ENCODE data around the gene NKX2-1. TPM values are rescaled to one million over a fixed set of nuclear protein-coding genes. Genes with fewer than 3 reads are reported as not detected.

Gene NKX2-1
- polyA plus RNA-seq, 1 experiment, result not detected

DNA sequence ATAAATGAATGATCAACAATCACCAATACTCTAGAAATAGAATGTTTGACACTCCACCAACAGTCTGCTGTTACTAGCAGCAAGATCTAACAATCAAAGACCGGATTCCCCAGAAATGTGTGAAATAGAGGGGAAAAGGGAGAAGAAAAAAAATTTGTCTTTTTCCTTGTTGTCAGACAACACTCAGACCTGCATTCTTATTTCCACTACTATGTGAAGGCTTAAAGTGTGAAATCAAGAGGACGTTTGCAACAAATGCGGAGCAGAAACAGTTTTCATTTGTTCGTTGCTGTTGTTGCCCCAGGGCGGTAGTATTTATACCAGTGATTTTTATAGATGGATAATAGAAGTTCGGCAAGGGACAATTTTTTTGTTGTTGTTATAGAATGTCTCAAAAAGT lies 9.2 kb downstream of the NKX2-1 start:
- Histone ChIP-seq H3K27me3 (ENCODE audit: control insufficient read depth, insufficient read depth, low read length) (peaks cover 70% of the 10 kb centered on the region), H3K36me3 (ENCODE audit: control insufficient read depth, insufficient read depth, low read length) (no peaks in the 10 kb centered on the region), H3K4me3 (ENCODE audit: low read depth, low read length) (no peak overlapping the region)
- CTCF ChIA-PET, result no interaction called here
- TF ChIP-seq, protein P1, sequence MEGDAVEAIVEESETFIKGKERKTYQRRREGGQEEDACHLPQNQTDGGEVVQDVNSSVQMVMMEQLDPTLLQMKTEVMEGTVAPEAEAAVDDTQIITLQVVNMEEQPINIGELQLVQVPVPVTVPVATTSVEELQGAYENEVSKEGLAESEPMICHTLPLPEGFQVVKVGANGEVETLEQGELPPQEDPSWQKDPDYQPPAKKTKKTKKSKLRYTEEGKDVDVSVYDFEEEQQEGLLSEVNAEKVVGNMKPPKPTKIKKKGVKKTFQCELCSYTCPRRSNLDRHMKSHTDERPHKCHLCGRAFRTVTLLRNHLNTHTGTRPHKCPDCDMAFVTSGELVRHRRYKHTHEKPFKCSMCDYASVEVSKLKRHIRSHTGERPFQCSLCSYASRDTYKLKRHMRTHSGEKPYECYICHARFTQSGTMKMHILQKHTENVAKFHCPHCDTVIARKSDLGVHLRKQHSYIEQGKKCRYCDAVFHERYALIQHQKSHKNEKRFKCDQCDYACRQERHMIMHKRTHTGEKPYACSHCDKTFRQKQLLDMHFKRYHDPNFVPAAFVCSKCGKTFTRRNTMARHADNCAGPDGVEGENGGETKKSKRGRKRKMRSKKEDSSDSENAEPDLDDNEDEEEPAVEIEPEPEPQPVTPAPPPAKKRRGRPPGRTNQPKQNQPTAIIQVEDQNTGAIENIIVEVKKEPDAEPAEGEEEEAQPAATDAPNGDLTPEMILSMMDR (IDR thresholded peaks at IDR 0.05; ENCODE audit: insufficient read depth, low read depth, low read length), result no peak
- POLR2A ChIA-PET, result no interaction called here
- DNase-seq (ENCODE audit: low read depth), result no peak

DNA sequence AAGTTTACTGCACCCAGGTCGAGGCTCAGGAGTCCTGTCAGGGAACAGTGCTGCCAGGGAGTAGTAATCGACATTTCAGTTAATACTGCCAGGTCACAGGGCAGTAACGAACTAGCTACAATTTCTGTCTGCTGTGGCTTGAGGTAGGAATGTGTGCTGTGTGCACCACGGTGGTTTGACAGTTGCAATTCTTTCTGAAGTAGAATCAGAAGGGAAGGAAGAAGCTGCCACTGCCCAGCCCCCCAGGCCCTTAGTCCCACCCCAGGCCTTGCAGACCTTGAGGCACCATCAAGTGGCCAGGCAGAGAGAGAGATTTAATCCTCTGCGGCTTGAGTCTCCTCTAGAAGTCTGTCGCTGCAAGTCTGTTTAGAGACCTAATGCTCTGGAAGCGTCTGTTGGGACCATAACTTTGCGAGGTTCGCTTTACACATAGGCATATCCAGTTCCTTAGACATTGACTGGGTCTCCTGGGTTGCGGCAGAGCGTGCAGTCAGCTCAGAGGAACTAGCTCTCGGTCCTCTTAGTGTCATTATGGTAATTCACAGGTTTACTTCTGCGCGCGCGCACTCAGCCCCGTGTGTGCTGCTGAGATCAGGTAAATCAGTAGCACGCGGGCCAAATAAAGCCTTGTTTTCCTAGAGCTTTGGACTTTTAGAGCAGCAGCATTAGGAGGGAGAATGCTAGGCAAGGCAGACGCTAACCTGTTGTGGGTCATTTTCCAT lies 9.8 kb downstream of the NKX2-1 start:
- DNase-seq (ENCODE audit: low read depth), result no peak
- no peaks in the 10 kb centered on the region for H3K36me3 ChIP-seq (ENCODE audit: control insufficient read depth, insufficient read depth, low read length)
- H3K4me3 ChIP-seq (ENCODE audit: low read depth, low read length), result no peak overlapping the region
- H3K27me3 ChIP-seq (ENCODE audit: control insufficient read depth, insufficient read depth, low read length), result peaks cover 67% of the 10 kb centered on the region
- TF ChIP-seq, protein P1 (IDR thresholded peaks at IDR 0.05; ENCODE audit: insufficient read depth, low read depth, low read length), result no peak
- ChIA-PET POLR2A (no interaction called here), CTCF (no interaction called here)

DNA sequence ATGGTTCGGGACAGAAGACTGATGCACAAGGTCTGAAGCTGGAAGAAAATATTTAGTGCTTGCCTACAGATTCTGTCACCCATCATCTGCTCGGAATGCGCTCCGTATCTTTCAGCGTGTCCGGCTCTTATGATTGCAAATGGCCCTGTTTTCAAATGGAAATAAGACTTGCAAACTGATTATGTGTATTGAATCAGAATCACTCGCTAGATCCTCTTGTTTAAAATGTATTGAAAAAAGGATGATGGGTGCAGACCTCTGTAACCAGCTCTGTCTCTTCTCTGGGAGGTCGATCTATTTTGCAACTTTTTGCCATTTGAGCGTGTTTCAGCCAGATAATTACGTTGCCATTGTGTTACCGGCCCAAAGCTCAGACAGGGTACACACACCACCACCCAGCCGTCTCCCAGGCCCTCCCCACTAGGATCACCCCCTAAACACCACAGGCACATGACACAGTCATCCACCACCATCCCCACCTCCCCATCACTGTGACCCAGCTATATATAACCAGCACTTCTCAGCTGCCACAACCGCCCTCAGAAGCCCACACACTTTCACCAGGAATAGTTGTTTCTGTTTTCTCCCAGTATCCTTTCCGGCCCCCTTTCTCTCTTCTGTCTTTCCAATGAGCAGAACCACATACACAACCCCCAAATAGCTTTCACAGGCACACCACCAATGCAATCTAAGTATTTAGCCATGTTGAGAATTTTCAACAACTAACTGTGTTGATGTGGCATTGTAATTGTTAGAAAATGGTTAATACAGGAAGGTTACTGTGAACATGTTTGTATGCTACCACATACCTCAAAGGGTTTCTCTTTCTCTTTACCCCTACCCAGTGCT lies 10.7 kb downstream of the NKX2-1 start:
- Histone ChIP-seq H3K36me3 (ENCODE audit: control insufficient read depth, insufficient read depth, low read length) (no peaks in the 10 kb centered on the region), H3K27me3 (ENCODE audit: control insufficient read depth, insufficient read depth, low read length) (peaks cover 64% of the 10 kb centered on the region), H3K4me3 (ENCODE audit: low read depth, low read length) (no peak overlapping the region)
- CTCF ChIA-PET, result no interaction called here
- TF ChIP-seq, protein P1 (IDR thresholded peaks at IDR 0.05; ENCODE audit: insufficient read depth, low read depth, low read length), result no peak
- POLR2A ChIA-PET, result no interaction called here
- DNase-seq (ENCODE audit: low read depth), result no peak

DNA sequence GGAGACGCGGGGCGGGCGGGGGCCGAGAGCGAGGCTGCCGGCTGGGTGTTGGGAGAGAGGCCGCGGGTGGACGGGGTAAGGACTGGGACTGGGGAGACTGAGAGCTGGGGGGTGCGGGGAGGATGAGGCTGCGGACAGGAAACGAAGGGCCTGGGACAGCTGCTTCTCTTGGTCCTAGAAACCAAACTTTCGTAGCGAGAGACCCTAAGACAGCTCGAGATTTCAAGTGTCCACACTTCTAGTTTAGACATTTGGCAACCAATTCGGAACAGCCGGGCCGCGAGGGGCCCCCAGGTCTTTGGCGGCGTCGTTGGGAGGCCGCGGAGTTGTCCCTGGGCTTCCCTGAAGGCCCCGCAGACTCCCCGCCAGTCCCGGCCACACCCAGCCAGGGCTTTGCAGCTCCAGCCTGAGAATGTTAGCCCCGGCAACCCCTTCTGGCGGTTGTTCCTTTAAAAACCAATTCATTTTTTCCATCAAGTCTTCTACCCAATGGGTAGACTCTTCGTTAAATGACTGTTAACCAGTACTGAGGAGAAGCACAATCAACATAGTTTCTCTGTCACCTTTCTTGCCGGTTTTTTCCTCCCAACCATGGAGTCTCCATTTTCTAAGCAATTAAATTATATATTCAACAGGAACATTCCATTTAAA lies 11.5 kb downstream of the NKX2-1 start:
- ChIA-PET POLR2A (no interaction called here), CTCF (no interaction called here)
- peaks cover 59% of the 10 kb centered on the region for H3K27me3 ChIP-seq (ENCODE audit: control insufficient read depth, insufficient read depth, low read length)
- DNase-seq (ENCODE audit: low read depth), result no peak
- TF ChIP-seq, protein P1 (IDR thresholded peaks at IDR 0.05; ENCODE audit: insufficient read depth, low read depth, low read length), result no peak
- no peak overlapping the region for H3K4me3 ChIP-seq (ENCODE audit: low read depth, low read length)
- H3K36me3 ChIP-seq (ENCODE audit: control insufficient read depth, insufficient read depth, low read length), result no peaks in the 10 kb centered on the region

DNA sequence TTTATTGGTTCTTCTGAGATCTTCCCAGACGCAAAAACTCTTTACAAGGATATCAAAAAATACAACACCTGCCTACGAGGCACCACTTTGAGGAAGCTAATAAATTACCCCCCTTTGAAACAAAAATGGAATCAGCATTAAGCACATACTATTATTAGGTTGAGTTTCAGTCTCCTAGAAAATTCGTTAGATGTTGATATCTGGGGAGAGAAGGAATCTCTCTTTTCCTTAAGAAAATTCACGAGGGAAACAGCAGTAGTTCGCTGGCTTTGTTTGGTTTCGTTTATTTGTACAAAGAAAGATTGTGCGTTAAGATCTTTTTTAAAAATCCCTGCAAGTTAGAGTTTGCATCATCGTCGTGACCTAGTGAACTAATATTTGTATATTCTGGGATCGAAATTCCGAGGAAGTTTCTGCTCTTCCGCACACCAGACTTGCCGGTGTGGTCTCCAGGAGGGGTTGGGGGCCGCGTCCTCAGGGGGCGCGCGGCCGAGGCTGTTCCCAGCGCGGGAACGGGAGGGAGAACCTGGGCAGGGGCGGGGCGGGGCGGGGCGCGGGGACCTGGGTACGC lies 12.1 kb downstream of the NKX2-1 start:
- ChIA-PET CTCF (no interaction called here), POLR2A (no interaction called here)
- H3K36me3 ChIP-seq (ENCODE audit: control insufficient read depth, insufficient read depth, low read length), result no peaks in the 10 kb centered on the region
- no peak overlapping the region for H3K4me3 ChIP-seq (ENCODE audit: low read depth, low read length)
- no peak for DNase-seq (ENCODE audit: low read depth)
- peaks cover 55% of the 10 kb centered on the region for H3K27me3 ChIP-seq (ENCODE audit: control insufficient read depth, insufficient read depth, low read length)
- TF ChIP-seq, protein P1 (IDR thresholded peaks at IDR 0.05; ENCODE audit: insufficient read depth, low read depth, low read length), result no peak
